Endothelial cell of umbilical vein (primary cell): Measurements from ENCODE around the gene CBLL1. TPM values are rescaled to one million over a fixed set of nuclear protein-coding genes. Genes with fewer than 3 reads are reported as not detected.

Experiments
- BruUV-seq: library from RNA; stranded (reverse); fragments of 400-500 nt; replicated peaks from 2 replicates; lab custom pipeline; 2021; lab: Mats Ljungman, UMichigan
- CTCF ChIA-PET: fragments of 300-600, 350-600 bp; sonication (Branson Sonifier 250); formaldehyde crosslinking; loops from one replicate; lab custom pipeline; 2021; ENCODE audit warnings: antibody characterized with exemption, inconsistent platforms; lab: Charles Lee
- POLR2A ChIA-PET: fragments of 300-600, 350-600 bp; sonication (Branson Sonifier 250); formaldehyde crosslinking; loops from one replicate; lab custom pipeline; 2021; ENCODE audit warnings: antibody characterized with exemption, inconsistent platforms; lab: Charles Lee
- DNase-seq: peaks from one replicate; pipeline ENCODE4 v3.0.0-alpha.2; 2011; ENCODE audit warnings: low read depth, low spot score
- FAIRE-seq: peaks from 2 replicates; lab custom pipeline; 2011; peaks lifted over from hg19 to GRCh38; lab: Jason Lieb, UNC
- H2AFZ ChIP-seq: 2 replicates; pipeline ENCODE4 v1.6.0; 2012; ENCODE audit warnings: low read depth, low read length, control low read depth, inconsistent platforms
- H3K27ac ChIP-seq: 2 replicates; pipeline ENCODE4 v1.5.1; 2011; ENCODE audit warnings: low read depth, mild to moderate bottlenecking, control low read depth, low read length, moderate library complexity; ENCODE audit not compliant: insufficient read depth
- H3K27me3 ChIP-seq, 2 experiments: 2 replicates each; pipeline versions ENCODE4 v1.6.0 to v1.6.1; 2011; ENCODE audit warnings: low read length in 2 of 2, mixed read lengths in 1 of 2; ENCODE audit not compliant: control insufficient read depth in 2 of 2, insufficient read depth in 2 of 2
- H3K36me3 ChIP-seq, 2 experiments: 2 replicates in 1 of 2; 3 replicates in 1 of 2; pipeline ENCODE4 v1.5.1; 2011; ENCODE audit warnings: low read length in 2 of 2, mild to moderate bottlenecking in 1 of 2, moderate library complexity in 1 of 2; ENCODE audit not compliant: control insufficient read depth in 2 of 2, insufficient read depth in 2 of 2; ENCODE audit errors: extremely low read depth in 1 of 2
- H3K4me1 ChIP-seq: 3 replicates; pipeline ENCODE4 v1.5.1; 2011; ENCODE audit warnings: mild to moderate bottlenecking, low read length; ENCODE audit not compliant: control insufficient read depth, insufficient read depth; ENCODE audit errors: extremely low read depth
- H3K4me2 ChIP-seq: 2 replicates; pipeline ENCODE4 v1.6.1; 2011; ENCODE audit warnings: low read length, control low read depth, mixed read lengths; ENCODE audit not compliant: insufficient read depth
- H3K4me3 ChIP-seq, 3 experiments: fragments of 200-600 bp in 1 of 3; sonication (generic), shearing (Covaris generic) in 1 of 3; replicated peaks in 1 of 3; 2 replicates each; pipeline ENCODE4 v1.5.1; 2011 to 2016; ENCODE audit warnings: control low read depth in 3 of 3, low read length in 3 of 3, mild to moderate bottlenecking in 2 of 3, inconsistent platforms in 1 of 3, low read depth in 1 of 3, moderate library complexity in 1 of 3; ENCODE audit not compliant: insufficient read depth in 1 of 3
- H3K79me2 ChIP-seq: 2 replicates; pipeline ENCODE4 v1.6.0; 2012; ENCODE audit warnings: low read length, inconsistent platforms; ENCODE audit not compliant: control insufficient read depth, insufficient read depth
- H3K9ac ChIP-seq: replicated peaks from 2 replicates; pipeline ENCODE3; 2011; ENCODE audit warnings: low read length, control low read depth; ENCODE audit not compliant: insufficient read depth; ENCODE audit errors: extremely low read depth
- H3K9me1 ChIP-seq: replicated peaks from 3 replicates; pipeline ENCODE4 v1.6.0; 2011; ENCODE audit warnings: mild to moderate bottlenecking, low read length; ENCODE audit not compliant: control insufficient read depth, insufficient read depth; ENCODE audit errors: extremely low read depth
- H3K9me3 ChIP-seq: replicated peaks from 2 replicates; pipeline ENCODE4 v1.5.1; 2012; ENCODE audit warnings: low read length, inconsistent platforms; ENCODE audit not compliant: control insufficient read depth, insufficient read depth
- H4K20me1 ChIP-seq: replicated peaks from 2 replicates; pipeline ENCODE3; 2011; ENCODE audit warnings: mild to moderate bottlenecking, low read length; ENCODE audit not compliant: control insufficient read depth, insufficient read depth; ENCODE audit errors: extremely low read depth
- EZH2 ChIP-seq: IDR thresholded peaks from 2 replicates; pipeline ENCODE4 v1.6.1; 2012; ENCODE audit warnings: borderline replicate concordance, low read depth, mild to moderate bottlenecking, moderate library complexity, low read length, inconsistent platforms; ENCODE audit not compliant: severe bottlenecking
- FOS ChIP-seq: IDR thresholded peaks from 2 replicates; pipeline ENCODE4 v1.6.1; 2011; ENCODE audit warnings: mild to moderate bottlenecking, low read length, moderate library complexity, borderline replicate concordance; ENCODE audit not compliant: insufficient read depth
- GATA2 ChIP-seq: IDR thresholded peaks from 2 replicates; pipeline ENCODE4 v1.7.0; 2011; ENCODE audit warnings: low read depth, mild to moderate bottlenecking, moderate library complexity, mixed read lengths, low read length; ENCODE audit not compliant: insufficient read length, insufficient read depth
- JUN ChIP-seq: IDR thresholded peaks from 2 replicates; pipeline ENCODE4 v1.6.1; 2011; ENCODE audit warnings: borderline replicate concordance, low read depth; ENCODE audit not compliant: insufficient read length, insufficient read depth
- MYC ChIP-seq: IDR thresholded peaks from one replicate; pipeline ENCODE4 v1.6.1; 2011; ENCODE audit warnings: mild to moderate bottlenecking, low read depth, low read length
- POLR2A ChIP-seq: IDR thresholded peaks from 2 replicates; pipeline ENCODE4 v1.6.1; 2012; ENCODE audit warnings: low read depth, mild to moderate bottlenecking, control low read depth, low read length
- POLR2AphosphoS5 ChIP-seq: IDR thresholded peaks from 2 replicates; pipeline ENCODE4 v1.6.1; 2012; ENCODE audit warnings: low read depth, mild to moderate bottlenecking, control low read depth, low read length, moderate library complexity; ENCODE audit not compliant: insufficient read depth
- dilution Hi-C: fragments of 300-500 bp; cut with MboI; formaldehyde crosslinking; loops from one replicate; pipeline ENCODE4 v1.15.0; 2019; ENCODE audit warnings: low sequenced_read_pairs; ENCODE audit not compliant: extremely low pct_ligation_motif_present
- intact Hi-C: fragments of 100-400 bp; cut with micrococcal nuclease; formaldehyde crosslinking; loops from one replicate; pipeline ENCODE4 v1.10.0; 2022
- polyA plus RNA-seq, 4 experiments: library from polyadenylated mRNA; depleted of rRNA in 3 of 4; stranded (reverse) in 3 of 4; unstranded in 1 of 4; fragments of >200 nt; gene quantifications; 2 replicates each; pipeline versions ENCODE4 v1.2.1 to v1.2.3, GENCODE V29; 2011 to 2012; ENCODE audit warnings: missing spikeins in 1 of 4
- total RNA-seq: library from RNA; stranded (reverse); gene quantifications from 2 replicates; pipeline ENCODE4 v1.2.3, GENCODE V29; 2021
- TF ChIP-seq, protein P1 (sequence below): IDR thresholded peaks from 2 replicates; pipeline ENCODE4 v1.6.1; 2011; ENCODE audit not compliant: insufficient read depth, insufficient read length
- TF ChIP-seq, protein P2 (sequence below), 2 donors: IDR thresholded peaks; 1 replicate in 1 of 2; 2 replicates in 1 of 2; pipeline ENCODE4 v1.5.1; 2011; ENCODE audit warnings: low read length in 2 of 2, mild to moderate bottlenecking in 2 of 2, moderate library complexity in 2 of 2, control low read depth in 1 of 2, inconsistent platforms in 1 of 2, low read depth in 1 of 2; ENCODE audit not compliant: insufficient read depth in 1 of 2; ENCODE audit errors: extremely low read depth in 1 of 2

CBLL1 gene
- total and polyA plus RNA-seq, 2 donors (not counting 3 experiments of a cell fraction or from before 2014, with no cell fraction given), result 23.1 to 30.6 TPM

DNA sequence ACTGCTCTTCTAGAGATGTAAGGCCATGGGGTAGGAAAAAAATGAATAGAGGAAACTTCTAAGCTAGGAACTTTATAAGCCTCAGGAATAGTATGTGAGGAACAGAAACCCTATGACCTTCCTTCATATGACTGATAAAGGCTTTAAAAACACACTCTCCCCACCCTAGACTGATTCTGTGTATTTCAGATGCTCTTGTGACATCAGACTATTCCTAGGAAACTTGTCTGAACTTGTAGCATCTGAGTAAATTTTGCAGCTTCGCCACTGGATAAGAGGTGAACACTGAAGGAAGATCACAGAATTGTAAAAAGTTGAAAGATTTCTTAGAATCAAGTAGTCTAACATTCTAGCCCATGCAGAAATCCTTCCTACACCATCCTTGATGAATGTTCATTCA lies 31.0 kb upstream of the CBLL1 start:
- H3K27me3 ChIP-seq, result no peaks in the 10 kb centered on the region
- H4K20me1 ChIP-seq, result no peaks in the 10 kb centered on the region
- DNase-seq (no peak), FAIRE-seq (no peak)
- H3K9me3 ChIP-seq, result no peaks in the 10 kb centered on the region
- no peak overlapping the region for H2AFZ ChIP-seq
- no peak overlapping the region for H3K4me2 ChIP-seq
- ChIA-PET POLR2A (no interaction called here), CTCF (interaction anchor here (0.5 to 3.2 kb wide), 4 partner anchors 11 to 517 kb away, joined by 3 to 11 read pairs (median 5); no protein-coding TSS in a partner anchor)
- no peaks in the 10 kb centered on the region for H3K9me1 ChIP-seq
- no peaks in the 10 kb centered on the region for H3K36me3 ChIP-seq
- dilution Hi-C loops, result no loop called here
- no peak overlapping the region for H3K4me3 ChIP-seq
- no TSS peak for BruUV-seq
- H3K4me1 ChIP-seq, result no peaks in the 10 kb centered on the region
- no peak overlapping the region for H3K9ac ChIP-seq
- H3K79me2 ChIP-seq, result no peaks in the 10 kb centered on the region
- TF ChIP-seq EZH2 (no peak), MYC (no peak), GATA2 (no peak), POLR2A (no peak), POLR2AphosphoS5 (no peak)
- TF ChIP-seq, protein P1, sequence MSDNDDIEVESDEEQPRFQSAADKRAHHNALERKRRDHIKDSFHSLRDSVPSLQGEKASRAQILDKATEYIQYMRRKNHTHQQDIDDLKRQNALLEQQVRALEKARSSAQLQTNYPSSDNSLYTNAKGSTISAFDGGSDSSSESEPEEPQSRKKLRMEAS, result no peak
- H3K27ac ChIP-seq, result no peak overlapping the region
- intact Hi-C loops, result no loop called here

DNA sequence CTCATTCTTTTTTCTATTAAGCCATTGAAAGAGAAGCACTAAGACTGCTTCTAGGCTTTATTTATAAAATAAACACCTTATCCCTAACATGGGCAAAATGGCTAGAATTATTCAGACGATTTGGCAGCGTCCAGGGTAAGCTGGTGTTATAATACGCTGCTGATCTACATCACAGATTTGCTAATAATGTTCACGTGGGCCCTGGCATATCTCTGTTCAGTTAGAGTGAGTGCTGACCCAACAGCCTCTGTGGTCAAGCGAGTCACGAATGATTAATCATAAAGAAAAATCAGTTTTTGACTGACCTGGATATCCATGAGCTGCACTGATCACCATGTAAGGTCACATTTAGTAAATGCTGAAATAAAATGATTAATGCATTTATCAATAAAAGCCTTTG lies 28.4 kb upstream of the CBLL1 start:
- FAIRE-seq (peak; percentile 12), DNase-seq (peak; percentile 12)
- no peak overlapping the region for H2AFZ ChIP-seq

More for the DNA sequence above, 28.4 kb upstream of the CBLL1 start:
- Histone ChIP-seq H3K9me1 (no peaks in the 10 kb centered on the region), H3K27me3 (no peaks in the 10 kb centered on the region), H3K9me3 (no peaks in the 10 kb centered on the region), H3K9ac (no peak overlapping the region), H4K20me1 (no peaks in the 10 kb centered on the region), H3K4me3 (no peak overlapping the region), H3K36me3 (no peaks in the 10 kb centered on the region), H3K4me2 (no peak overlapping the region), H3K4me1 (no peaks in the 10 kb centered on the region), H3K79me2 (no peaks in the 10 kb centered on the region), H3K27ac (no peak overlapping the region)
- CTCF ChIA-PET, result no interaction called here
- dilution Hi-C loops, result no loop called here
- no TSS peak for BruUV-seq
- intact Hi-C loops, result no loop called here
- POLR2A ChIA-PET, result no interaction called here
- TF ChIP-seq FOS, result peak; percentile 48
- TF ChIP-seq, protein P1, result no peak
- TF ChIP-seq POLR2AphosphoS5, result no peak
- peak; percentile 57 for TF ChIP-seq GATA2
- TF ChIP-seq POLR2A, result no peak
- TF ChIP-seq, protein P2, sequence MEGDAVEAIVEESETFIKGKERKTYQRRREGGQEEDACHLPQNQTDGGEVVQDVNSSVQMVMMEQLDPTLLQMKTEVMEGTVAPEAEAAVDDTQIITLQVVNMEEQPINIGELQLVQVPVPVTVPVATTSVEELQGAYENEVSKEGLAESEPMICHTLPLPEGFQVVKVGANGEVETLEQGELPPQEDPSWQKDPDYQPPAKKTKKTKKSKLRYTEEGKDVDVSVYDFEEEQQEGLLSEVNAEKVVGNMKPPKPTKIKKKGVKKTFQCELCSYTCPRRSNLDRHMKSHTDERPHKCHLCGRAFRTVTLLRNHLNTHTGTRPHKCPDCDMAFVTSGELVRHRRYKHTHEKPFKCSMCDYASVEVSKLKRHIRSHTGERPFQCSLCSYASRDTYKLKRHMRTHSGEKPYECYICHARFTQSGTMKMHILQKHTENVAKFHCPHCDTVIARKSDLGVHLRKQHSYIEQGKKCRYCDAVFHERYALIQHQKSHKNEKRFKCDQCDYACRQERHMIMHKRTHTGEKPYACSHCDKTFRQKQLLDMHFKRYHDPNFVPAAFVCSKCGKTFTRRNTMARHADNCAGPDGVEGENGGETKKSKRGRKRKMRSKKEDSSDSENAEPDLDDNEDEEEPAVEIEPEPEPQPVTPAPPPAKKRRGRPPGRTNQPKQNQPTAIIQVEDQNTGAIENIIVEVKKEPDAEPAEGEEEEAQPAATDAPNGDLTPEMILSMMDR (IDR thresholded peaks at IDR 0.05; ENCODE audit: extremely low read depth in 1 of 2, insufficient read depth in 1 of 2, low read depth in 1 of 2, low read length in 2 of 2), result no peak
- no peak for TF ChIP-seq MYC
- TF ChIP-seq EZH2, result no peak
- TF ChIP-seq JUN, result no peak
